ENCODE data around the gene RNASE4.

The RNASE4 gene

DNA sequence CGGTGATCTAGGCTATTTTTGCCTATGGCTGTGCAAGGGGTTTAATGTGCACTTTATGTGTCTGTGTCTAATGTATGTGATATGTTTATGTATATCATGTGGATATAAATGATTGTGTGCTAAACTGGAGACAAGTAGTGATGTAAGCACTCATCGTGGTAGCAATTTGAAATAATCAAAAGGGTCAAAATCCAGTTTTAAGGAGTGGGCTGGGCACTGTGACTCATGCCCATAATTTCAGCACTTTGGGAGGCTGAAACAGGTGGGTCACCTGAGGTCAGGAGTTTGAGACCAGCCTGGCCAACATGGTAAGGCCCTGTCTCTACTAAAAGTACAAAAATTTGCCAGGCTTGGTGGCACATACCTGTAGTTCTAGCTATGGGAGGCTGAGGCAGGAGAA, 64.1 kb downstream of the RNASE4 start:
- DNase-seq: no peak

DNA sequence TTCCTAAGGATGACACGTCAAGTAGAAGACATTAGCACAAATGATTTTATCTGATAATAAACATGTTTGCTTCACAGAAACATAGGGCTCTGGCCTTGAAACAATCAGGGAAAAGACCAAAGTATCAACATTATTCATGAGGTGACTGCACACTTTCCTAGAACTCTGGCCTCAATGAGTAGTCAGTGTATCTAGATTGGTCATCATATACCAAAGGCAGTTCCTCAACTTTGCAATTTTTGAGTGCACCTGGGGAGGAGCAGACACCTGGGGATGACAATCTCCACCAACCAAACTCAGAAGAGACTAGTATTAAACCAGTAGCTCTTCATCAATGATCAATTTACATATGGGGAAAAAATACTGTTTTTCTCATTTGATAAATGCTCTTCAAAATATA, 65.8 kb downstream of the RNASE4 start:
- DNase-seq: no peak

Measured in NCI-H1417 (cell line).